Parathyroid adenoma (tissue), 2 donors: ENCODE measurements around the gene SYT9.

Source experiments
- H2AFZ ChIP-seq: fragments of 300-600 bp; sonication (generic); one replicate; pipeline ENCODE4 v1.7.0; 2017; ENCODE audit warnings: antibody characterized with exemption, mild to moderate bottlenecking
- H3K27ac ChIP-seq: fragments of 300-600 bp; sonication (generic); one replicate; pipeline ENCODE4 v1.7.0; 2017
- H3K27me3 ChIP-seq: fragments of 300-600 bp; sonication (generic); one replicate; pipeline ENCODE4 v1.7.0; 2017; ENCODE audit warnings: low read length; ENCODE audit not compliant: control insufficient read depth, insufficient read depth
- H3K36me3 ChIP-seq: fragments of 300-600 bp; sonication (generic); one replicate; pipeline ENCODE4 v1.7.0; 2017; ENCODE audit warnings: low read length; ENCODE audit not compliant: control insufficient read depth, insufficient read depth
- H3K4me1 ChIP-seq: fragments of 300-600 bp; sonication (generic); one replicate; pipeline ENCODE4 v1.7.0; 2017; ENCODE audit warnings: control low read depth
- H3K4me2 ChIP-seq: fragments of 300-600 bp; sonication (generic); one replicate; pipeline ENCODE4 v1.7.0; 2017; ENCODE audit warnings: low read length
- H3K4me3 ChIP-seq: fragments of 300-600 bp; sonication (generic); one replicate; pipeline ENCODE4 v1.7.0; 2017; ENCODE audit warnings: low read depth, low read length
- H3K79me2 ChIP-seq: fragments of 300-600 bp; sonication (generic); one replicate; pipeline ENCODE4 v1.7.0; 2017; ENCODE audit warnings: control low read depth
- H3K9ac ChIP-seq: fragments of 300-600 bp; sonication (generic); one replicate; pipeline ENCODE4 v1.7.0; 2017; ENCODE audit warnings: mild to moderate bottlenecking
- H3K9me3 ChIP-seq: fragments of 300-600 bp; sonication (generic); one replicate; pipeline ENCODE4 v1.7.0; 2017; ENCODE audit warnings: low read length; ENCODE audit not compliant: control insufficient read depth
- TF ChIP-seq, protein P1 (sequence below): fragments of 300-600 bp; sonication (generic); IDR thresholded peaks from one replicate; pipeline ENCODE4 v1.7.0; 2017; ENCODE audit warnings: antibody characterized with exemption, mild to moderate bottlenecking
- donor health status: primary hyperparathyroidism.

SYT9 gene

DNA sequence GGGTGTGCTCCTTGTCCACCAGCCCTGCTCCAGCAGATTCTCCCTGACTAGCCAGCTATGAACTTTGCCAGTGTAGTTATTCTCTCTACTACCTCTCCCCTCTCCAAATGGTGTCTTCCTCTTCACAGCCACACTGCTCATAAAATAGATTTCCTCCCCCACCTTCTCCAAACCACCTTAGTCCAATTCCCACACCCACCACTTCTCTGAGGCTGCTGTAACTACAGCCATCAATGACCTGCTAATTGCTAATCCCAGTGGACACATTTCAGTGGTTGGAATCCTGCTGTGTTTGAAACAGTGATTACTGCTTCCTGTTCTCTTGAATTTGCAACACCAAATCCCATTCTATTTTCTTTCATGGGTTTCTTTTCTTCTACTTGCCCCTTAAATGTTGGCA is 23.4 kb downstream of the SYT9 start:
- no peak overlapping the region for H3K27ac ChIP-seq
- no peaks in the 10 kb centered on the region for H3K79me2 ChIP-seq
- no peak overlapping the region for H2AFZ ChIP-seq
- no peak overlapping the region for H3K4me2 ChIP-seq
- no peaks in the 10 kb centered on the region for H3K9me3 ChIP-seq
- no peak overlapping the region for H3K9ac ChIP-seq
- no peaks in the 10 kb centered on the region for H3K4me1 ChIP-seq
- H3K4me3 ChIP-seq = no peak overlapping the region
- H3K36me3 ChIP-seq = no peaks in the 10 kb centered on the region
- no peaks in the 10 kb centered on the region for H3K27me3 ChIP-seq
- TF ChIP-seq, protein P1, sequence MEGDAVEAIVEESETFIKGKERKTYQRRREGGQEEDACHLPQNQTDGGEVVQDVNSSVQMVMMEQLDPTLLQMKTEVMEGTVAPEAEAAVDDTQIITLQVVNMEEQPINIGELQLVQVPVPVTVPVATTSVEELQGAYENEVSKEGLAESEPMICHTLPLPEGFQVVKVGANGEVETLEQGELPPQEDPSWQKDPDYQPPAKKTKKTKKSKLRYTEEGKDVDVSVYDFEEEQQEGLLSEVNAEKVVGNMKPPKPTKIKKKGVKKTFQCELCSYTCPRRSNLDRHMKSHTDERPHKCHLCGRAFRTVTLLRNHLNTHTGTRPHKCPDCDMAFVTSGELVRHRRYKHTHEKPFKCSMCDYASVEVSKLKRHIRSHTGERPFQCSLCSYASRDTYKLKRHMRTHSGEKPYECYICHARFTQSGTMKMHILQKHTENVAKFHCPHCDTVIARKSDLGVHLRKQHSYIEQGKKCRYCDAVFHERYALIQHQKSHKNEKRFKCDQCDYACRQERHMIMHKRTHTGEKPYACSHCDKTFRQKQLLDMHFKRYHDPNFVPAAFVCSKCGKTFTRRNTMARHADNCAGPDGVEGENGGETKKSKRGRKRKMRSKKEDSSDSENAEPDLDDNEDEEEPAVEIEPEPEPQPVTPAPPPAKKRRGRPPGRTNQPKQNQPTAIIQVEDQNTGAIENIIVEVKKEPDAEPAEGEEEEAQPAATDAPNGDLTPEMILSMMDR = no peak

DNA sequence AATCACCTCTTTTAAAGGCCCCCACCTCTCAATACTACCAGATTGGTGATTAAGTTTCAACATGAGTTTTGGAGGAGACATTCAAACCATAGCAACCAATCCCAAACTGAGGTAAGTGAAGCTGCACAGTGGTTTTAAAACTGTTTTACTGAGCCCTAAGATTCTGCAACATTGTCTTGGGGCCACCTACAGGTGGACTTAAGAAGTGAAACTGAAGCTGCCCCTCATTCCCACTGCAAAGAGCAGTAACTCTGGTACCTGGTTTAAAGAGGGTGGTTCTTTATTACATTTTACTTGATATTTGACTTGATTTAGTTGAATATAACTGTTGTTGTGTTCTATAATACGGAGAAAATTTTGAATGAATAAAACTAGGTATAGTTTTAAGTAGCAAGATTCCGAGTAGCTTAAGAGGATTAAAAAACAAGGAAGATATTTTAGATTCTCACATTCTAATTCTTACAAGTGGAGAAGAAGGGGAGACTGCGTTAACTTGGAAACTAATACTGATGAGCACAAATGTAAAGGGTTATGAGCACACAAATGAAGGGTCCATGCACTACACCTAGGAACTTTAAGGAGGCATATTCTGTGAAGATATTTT is 26.7 kb downstream of the SYT9 start:
- no peak overlapping the region for H3K9ac ChIP-seq
- TF ChIP-seq, protein P1 = peak; percentile 43
- H3K36me3 ChIP-seq = no peaks in the 10 kb centered on the region
- H3K4me3 ChIP-seq = no peak overlapping the region
- no peak overlapping the region for H3K27ac ChIP-seq
- H3K27me3 ChIP-seq = no peaks in the 10 kb centered on the region
- H3K4me1 ChIP-seq = no peaks in the 10 kb centered on the region
- no peak overlapping the region for H2AFZ ChIP-seq
- H3K79me2 ChIP-seq = no peaks in the 10 kb centered on the region
- H3K9me3 ChIP-seq = no peaks in the 10 kb centered on the region
- H3K4me2 ChIP-seq = no peak overlapping the region

DNA sequence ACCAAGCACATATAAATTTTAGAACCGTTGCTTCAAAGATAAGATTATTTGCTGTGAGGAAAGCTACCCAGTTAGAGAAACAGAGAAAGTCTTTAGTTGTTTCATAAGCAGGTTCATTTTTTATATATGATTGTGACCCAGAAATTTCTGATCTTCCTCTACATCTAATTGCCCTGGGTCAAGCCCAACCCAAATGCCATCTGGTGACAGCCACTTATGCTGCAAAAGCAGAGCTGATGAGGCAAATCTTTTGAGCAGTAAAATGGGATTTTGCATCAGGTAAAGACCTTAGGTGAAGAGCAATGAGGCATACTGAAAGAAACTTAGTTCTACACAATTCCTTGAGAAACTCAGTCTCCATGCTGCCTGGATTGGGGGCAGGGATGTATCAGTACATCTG is 28.0 kb downstream of the SYT9 start:
- H3K4me2 ChIP-seq = no peak overlapping the region
- no peaks in the 10 kb centered on the region for H3K36me3 ChIP-seq
- TF ChIP-seq, protein P1 = no peak

DNA sequence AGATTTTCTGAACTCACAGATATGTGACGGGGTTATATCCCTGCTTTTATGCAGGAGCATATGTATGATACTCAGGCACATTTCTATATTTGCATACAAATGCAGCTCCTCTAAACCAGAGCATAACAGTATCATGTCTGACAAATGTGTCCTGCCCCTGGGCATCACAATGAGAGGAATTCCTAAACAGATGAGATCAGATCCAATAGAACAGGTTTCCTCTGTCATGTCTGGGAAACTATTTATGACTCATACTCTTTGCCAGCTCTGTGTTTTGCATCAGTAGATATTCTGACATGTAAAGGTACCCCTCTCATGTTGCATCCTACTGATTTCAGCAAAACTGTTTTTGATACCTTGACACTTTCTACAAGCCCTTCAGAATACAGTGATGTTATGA is 29.4 kb downstream of the SYT9 start:
- no peak overlapping the region for H3K9ac ChIP-seq
- TF ChIP-seq, protein P1 = no peak
- H2AFZ ChIP-seq = no peak overlapping the region
- H3K27ac ChIP-seq = no peak overlapping the region
- H3K27me3 ChIP-seq = no peaks in the 10 kb centered on the region
- no peak overlapping the region for H3K4me3 ChIP-seq
- H3K79me2 ChIP-seq = no peaks in the 10 kb centered on the region
- no peaks in the 10 kb centered on the region for H3K9me3 ChIP-seq
- no peaks in the 10 kb centered on the region for H3K36me3 ChIP-seq
- H3K4me1 ChIP-seq = no peaks in the 10 kb centered on the region
- no peak overlapping the region for H3K4me2 ChIP-seq

More for the DNA sequence above, 28.0 kb downstream of the SYT9 start:
- Histone ChIP-seq H3K27me3 (no peaks in the 10 kb centered on the region), H3K4me1 (no peaks in the 10 kb centered on the region), H3K27ac (no peak overlapping the region), H3K4me3 (no peak overlapping the region), H3K79me2 (no peaks in the 10 kb centered on the region), H2AFZ (no peak overlapping the region), H3K9me3 (no peaks in the 10 kb centered on the region), H3K9ac (no peak overlapping the region)

DNA sequence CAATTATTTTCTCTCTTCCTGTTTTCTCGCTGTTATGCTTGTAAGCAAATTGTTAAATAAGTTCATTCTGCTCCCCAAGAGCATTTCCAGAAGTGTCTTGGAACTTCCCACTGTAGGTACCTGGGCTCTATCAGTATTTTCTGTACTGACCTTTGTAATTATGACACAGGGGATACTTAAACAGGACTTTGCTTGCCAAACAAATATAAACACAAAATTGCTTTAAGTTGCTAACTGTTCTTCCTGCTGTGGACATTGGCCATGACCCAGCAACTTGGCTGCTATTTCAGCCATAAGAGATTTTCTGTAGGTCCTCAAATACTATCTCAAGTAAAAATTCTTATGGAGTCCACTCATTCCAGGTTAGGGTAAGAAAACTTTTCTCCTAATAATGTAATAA is 30.1 kb downstream of the SYT9 start:
- Histone ChIP-seq H3K27me3 (no peaks in the 10 kb centered on the region), H3K4me3 (no peak overlapping the region), H3K79me2 (no peaks in the 10 kb centered on the region), H3K9ac (no peak overlapping the region), H3K4me2 (no peak overlapping the region), H3K9me3 (no peaks in the 10 kb centered on the region), H3K27ac (no peak overlapping the region), H3K4me1 (no peaks in the 10 kb centered on the region), H3K36me3 (no peaks in the 10 kb centered on the region), H2AFZ (no peak overlapping the region)
- TF ChIP-seq, protein P1 = no peak
